GM19035 (cell line): ENCODE measurements around the gene MAEA.

Experiments
- ATAC-seq: cut with Tn5 transposase; IDR thresholded peaks from one replicate; pipeline ENCODE4 v1.9.1; 2021; ENCODE audit not compliant: unreplicated experiment

The MAEA gene

GRCh38 chr4:1298461-1298860 is 8.8 kb downstream of the MAEA start:
- ATAC-seq: no peak

- ATAC-seq: no peak
These were observed 9.7 kb downstream of the MAEA start for GRCh38 chr4:1299301-1299860.

- no peak for ATAC-seq
These were observed 11.1 kb downstream of the MAEA start for GRCh38 chr4:1300466-1301455.

GRCh38 chr4:1302159-1302558 is 12.5 kb downstream of the MAEA start:
- ATAC-seq: no peak

- no peak for ATAC-seq
These were observed 15.6 kb downstream of the MAEA start for GRCh38 chr4:1305261-1305711.

- ATAC-seq: no peak
These were observed 16.2 kb downstream of the MAEA start for GRCh38 chr4:1305781-1306455.

GRCh38 chr4:1307951-1308735 is 18.5 kb downstream of the MAEA start:
- no peak for ATAC-seq

- no peak for ATAC-seq
These were observed 19.7 kb downstream of the MAEA start for GRCh38 chr4:1309261-1310010.

- no peak for ATAC-seq
These were observed 20.5 kb downstream of the MAEA start for GRCh38 chr4:1310031-1310795.

GRCh38 chr4:1310796-1311631 is 21.3 kb downstream of the MAEA start:
- no peak for ATAC-seq

GRCh38 chr4:1312821-1313640 is 23.3 kb downstream of the MAEA start:
- no peak for ATAC-seq

GRCh38 chr4:1315306-1315705 is 25.6 kb downstream of the MAEA start:
- ATAC-seq: no peak

- ATAC-seq: no peak
These were observed 26.3 kb downstream of the MAEA start for GRCh38 chr4:1315836-1316536.

- ATAC-seq: no peak
These were observed 27.0 kb downstream of the MAEA start for GRCh38 chr4:1316537-1317168.

- no peak for ATAC-seq
These were observed 27.7 kb downstream of the MAEA start for GRCh38 chr4:1317177-1318045.

GRCh38 chr4:1318046-1318375 is 28.3 kb downstream of the MAEA start:
- ATAC-seq: no peak
